OCI-M2 (cell line): ENCODE data around the gene AKT3.

Experiments
- DNase-seq: peaks from one replicate; lab custom pipeline; 2025; ENCODE audit not compliant: unreplicated experiment; lab: John Stamatoyannopoulos, UW

The AKT3 gene

DNA sequence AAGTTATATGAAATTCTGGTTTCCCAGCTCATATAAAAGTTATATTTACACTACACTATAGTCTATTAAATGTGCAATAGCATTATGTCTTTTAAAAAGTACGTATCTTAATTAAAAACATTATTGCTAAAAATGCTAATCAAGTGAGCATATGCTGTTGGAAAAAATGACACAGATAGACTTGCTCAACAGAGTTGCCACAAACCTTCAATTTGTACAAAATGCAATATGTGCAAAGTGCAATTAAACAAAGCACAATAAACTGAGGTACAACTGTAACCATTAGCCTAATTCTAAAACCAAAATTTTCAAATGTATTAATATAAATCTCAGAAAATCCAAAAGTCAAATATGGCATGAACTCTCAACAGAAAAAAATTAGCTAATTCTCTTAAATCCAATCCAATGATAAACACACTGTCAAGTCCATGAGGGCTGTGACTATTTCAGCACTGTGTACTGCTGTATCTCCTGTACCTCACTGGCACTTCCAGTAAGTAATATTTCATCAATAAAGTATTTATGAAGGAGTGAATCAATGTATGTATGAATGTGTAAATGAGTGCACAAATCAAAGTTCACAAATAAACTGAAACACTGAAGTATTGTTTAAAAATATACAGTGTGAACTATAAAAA is 116.3 kb downstream of the AKT3 start:
- DNase-seq: no peak

DNA sequence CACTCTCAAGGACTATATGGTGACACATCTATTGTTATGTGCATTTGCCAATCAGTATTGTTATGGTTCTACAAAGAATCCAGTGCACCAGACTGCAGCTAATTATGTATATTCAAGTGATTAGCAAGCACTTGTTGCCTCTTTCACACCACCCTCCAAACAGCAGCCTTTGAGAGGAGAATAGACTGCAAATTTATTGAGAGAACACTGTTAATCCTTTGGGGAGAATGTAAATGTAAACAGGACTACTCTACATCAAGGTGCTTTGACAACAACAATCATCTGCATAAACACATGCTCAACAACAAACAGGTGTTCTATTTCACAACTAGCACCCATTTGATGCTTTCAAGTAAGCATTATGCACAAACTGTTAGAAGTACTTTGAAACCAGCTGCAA is 117.4 kb downstream of the AKT3 start:
- DNase-seq: no peak

DNA sequence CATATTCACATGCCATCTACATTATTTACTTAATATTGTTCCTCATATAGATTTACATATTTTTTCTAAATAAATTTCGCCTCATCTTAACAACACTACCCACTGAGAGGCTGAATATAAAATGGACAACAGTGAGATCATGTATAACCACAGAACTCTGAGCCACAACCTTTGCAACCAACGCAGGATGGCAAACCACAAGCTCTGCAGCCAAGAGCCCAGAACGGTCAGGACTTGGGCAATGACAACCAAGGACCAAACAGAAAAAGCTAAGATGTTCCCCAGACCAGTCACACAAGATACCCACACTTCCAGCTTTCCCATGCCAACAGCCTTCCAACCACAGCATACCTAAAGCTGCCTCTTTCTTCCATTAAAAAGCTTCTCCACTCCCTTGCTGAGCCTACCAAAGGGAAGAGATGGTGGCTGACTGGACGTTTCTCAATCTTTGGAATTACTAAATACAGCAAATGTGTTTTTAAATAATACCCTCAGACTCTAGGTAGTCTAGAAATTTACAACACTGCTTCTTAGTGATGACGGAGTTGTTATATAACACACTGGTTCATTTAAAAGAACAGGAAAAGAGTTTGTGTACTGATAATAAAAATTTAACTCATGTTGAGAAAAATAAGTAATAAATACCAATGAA is 117.9 kb downstream of the AKT3 start:
- no peak for DNase-seq

DNA sequence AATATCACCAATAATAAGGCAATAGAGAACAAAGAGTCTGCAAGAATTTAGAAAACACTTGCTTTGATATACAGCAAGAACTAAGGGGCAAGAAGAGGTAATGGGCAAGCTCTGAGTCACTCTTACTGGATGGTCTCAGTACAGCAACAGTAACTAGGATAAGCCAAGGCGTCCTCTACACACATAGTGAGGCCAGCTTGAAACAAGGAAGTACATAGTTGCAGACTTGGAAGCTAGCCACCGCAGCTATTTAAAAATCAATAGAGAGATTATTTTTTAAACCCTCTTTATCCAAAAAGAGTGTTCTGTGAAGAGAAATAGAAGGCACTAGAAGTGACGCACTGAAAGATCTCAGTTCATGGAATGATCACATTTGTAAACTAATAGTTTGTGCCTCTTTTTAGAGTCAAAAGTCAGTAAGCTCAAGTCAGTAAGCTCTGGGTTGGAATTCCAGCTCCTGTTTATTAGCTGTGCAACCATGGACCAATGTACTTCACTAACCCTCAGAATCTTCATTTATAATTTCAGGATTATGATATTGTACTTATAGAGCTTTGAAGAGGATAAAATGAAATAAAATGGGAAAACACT is 118.6 kb downstream of the AKT3 start:
- DNase-seq: no peak

DNA sequence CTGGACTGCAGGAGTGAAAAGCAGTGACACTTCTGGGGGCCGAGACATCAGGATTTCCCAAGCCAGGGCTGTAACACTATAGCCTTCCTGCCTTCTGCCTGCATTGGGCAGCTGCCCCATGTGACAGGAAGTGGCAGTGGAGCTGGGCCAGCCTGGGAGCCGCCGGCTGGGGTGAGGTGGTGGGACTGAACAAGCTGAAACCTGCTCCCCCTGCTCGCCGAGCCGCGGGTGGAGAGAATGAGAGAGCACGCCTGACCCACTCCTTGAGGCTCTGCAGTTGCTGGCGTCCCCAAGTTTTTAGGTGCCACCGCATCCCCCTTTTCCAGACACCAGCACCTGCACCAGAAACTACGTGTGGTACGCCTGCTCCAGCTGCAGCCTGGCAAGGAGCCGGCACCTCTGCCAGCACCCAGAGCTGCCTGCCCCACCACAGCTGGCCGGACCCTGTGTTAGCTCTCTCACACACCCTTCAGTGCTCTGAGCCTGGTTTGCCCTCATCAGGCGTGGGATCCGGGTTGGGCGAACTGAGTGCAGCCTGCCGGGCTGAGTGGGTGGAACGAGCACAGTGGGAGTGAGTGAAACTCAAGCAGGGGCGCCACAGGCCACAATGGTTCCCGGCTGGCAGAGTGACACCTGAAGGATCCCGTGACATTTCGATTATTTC is 119.4 kb downstream of the AKT3 start:
- no peak for DNase-seq

DNA sequence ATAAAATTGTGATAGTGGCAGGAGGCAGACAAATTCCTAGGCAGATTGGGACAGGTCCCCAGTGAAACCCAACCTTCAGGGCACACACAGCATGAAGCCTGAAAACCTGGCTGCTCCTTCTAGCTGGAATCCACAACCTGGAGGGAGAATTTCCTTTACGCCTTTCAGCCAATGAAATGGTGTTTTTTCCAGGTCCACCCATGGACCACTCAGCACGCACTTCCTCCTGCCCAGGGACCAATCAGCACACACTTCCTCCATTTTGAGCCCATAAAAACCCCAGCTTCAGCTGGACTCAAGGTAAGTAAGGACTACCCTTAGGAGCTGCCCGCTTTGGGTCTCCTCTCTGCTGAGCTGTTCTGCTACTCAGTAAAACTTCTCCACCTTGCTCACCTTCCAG is 120.1 kb downstream of the AKT3 start:
- DNase-seq: no peak

DNA sequence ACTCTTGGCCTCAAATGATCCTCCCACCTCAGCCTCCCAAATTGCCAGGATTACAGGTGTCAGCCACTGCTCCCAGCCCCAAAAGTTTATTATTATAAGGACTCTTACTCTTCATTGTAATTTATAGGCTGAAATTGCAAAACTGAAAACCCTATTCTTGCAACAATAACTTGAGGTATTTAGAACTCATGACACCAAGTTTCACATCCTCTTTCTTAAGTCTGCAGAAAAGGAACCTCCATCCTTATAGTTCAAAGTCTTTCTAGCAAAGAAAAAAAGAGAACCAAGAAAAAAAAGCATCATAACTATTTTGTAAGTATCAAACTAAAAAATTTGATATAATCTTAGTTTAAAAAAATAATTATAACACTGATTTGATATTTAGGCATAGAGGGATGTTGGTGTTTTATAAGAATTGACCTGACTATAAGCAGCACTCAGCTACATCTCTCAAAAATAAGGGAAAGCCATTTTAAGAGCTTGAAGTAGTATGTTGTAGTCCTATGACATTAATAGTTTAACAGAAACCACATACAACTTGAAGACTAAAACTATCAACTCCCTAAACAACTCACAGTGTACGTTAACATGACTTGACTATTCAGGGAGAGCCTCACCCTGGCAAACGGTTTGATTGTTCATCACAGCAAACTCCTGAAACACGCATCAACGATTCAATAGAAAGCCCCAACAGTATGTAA is 122.4 kb downstream of the AKT3 start:
- no peak for DNase-seq

DNA sequence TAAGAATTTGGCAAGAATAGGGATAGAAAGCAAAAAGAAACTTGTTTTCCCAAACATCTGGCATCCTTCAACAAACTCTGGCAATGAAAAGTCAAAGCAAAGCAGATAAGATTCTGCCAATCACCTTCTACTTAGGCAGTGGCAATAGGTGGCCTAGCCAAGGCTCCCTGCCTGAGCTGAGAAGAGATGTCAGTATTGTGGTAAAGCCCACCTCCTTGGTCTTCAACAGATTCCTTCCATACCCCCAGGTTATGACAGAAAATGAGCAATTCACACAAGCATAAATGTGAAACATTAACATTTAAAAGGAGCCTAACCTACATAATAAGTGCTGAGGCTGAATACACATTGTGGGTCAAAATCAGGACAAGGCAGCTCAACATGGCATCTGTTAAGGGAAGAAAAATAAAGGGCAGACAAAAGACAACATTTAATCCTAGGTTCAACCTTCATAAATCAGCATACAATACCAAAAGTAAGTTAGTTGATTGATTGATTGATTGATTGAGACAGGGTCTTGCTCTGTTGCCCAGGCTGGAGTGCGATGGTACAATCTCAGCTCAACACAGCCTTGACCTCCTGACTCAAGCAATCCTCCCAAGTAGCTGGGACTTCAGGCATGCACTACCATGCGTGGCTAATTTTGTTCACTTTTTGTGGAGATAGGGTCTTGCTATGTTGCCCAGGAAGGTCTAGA is 123.1 kb downstream of the AKT3 start:
- no peak for DNase-seq

DNA sequence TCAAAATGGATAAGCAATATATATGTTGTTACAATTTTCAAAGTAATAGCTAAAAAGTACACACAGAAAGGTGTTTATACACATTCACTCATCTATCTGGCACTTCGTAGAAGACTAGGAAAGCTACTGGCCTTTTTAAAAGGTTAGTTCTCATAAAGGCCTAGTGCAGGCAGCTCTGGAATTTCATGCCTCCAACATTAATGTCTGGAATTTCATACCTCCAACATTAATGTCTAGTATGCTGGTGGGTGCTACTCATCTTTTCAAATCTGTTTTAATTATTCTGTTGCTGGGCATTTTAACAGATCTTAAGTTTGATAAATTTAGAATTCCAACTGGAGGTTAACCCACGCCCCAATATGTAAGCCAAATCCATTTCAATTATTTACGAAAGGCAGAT is 124.2 kb downstream of the AKT3 start:
- DNase-seq: no peak

DNA sequence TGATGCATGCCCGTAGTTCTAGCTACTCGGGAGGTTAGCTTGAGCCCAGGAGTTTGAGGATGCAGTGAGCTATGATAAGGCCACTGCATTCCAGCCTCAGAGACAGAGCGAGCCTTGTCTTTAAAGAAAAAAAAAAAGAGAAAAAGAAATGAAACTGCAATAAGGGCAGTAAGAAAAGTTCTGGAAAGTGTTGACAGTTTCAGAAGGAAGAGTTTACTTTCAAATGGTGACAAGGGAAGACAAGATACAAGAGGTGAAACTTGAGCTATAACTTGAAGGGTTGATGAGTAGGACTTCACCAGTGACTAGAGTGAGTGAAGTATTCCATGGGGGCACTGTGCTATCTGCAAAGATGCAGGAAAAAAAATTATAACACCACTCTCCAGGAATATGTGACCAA is 125.0 kb downstream of the AKT3 start:
- DNase-seq: no peak

DNA sequence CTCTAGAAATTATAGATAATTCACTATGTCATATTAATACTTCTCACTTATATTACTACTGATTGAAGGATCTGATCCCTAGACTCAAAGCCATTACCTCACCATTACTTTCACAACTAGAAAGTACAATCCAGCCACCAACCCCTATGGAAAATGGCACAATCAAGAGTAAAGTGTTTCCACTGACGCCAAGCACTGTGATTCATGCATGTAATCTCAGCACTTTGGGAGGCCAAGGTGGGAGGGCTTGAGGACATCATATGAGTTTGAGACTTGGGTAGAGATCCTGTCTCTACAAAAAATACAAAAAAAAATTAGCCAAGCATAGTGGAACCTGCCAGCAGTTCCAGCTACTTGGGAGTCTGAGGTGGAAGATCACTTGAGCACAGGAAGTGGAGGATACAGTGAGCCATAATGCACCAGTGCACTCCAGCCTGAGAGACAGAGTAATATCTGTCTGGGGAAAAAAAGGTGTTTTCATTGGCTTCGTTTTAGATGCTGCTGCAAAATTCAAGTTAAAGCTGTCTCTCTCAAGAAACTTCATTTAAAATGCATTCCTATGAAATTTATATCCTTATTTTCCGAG is 126.5 kb downstream of the AKT3 start:
- DNase-seq: no peak

DNA sequence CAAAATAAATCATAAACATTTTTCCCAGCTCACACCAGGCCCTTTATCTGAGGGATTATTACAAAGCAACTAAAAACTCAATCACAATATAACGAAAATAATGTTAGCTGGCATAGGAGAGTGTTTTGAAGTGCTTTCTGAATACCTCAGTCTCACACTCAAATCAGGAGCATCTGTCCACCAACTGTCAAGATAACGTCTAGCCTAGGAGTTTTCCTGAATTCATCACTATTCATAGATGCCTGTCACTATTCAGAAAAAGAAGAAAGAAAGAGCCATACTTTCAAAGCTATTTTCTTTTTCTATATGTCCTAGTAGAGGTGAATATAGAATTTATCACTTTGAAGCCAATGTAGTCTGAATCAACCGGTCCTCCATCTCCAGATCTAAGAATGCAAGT is 127.0 kb downstream of the AKT3 start:
- DNase-seq: no peak

DNA sequence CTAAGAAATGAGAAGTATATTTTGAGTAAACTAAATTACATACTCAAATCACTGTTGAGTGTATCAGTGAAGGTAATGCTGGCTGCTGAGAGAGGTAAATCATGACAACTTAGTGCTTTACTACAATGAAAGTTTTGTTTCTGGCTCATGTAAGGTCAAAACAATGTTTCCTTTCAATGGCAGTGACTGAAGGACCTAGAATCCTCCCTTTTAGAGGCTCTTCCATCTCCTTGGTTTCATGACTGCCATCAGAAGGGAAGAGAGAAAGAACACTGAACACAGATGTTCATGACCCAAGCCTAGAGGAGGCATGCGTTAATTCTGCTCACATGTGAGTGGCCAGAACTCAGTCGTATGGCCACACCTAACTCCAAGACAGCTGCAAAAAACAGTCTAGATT is 130.6 kb downstream of the AKT3 start:
- DNase-seq: no peak

DNA sequence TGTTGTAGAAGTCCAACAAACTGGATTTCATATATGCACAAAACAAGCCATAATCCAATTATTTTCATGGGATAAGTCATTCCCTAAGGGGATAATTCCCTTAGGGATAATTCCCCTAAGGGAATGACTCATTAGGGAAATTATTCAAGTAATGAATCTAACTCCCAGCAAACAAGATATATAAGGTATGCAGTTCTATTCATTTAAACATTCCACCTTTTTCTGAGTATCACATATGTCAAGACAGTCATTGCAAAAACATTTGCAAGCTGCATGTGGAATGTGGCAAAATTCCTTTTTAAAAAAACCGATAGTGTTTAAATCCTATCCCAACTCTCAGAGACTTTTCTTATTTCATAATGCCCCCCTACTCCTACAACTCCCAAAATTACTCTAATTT is 131.2 kb downstream of the AKT3 start:
- no peak for DNase-seq

DNA sequence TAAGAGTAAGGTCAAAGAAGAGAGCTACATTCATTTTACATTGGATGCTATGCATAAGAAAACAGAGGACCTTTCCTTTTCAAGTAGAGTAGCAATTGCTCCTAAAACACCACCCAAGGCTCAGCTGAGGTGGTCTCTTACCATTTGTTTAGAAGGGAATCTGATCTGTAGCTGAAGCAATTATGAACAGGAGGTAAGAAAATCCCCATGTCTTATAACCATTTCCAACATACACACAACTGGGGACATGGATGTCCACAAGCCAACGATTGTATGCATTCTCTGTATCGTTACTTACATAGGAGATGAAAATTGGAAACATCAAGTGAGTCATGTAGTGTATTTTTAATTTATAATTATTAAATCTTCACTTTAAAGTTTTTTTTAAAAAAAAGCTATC is 132.0 kb downstream of the AKT3 start:
- DNase-seq: no peak

DNA sequence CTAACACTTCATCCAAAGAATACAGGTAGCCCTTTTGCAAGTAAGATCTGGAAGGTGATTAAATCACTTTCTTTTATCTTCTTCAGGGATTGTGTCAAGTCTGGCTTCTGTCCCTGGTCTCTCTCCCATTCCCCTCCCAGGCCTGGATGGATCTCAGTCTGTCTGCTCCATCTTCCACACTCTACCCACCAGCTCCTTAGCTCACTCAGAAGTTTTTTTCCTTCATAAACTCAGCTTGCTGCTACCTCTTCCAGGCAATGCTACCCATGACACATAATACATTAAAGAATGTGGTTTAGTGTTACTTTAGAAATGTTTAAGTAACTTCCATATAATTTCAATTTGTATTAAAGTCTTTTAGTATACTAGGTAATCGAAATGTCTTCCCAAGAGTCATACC is 133.1 kb downstream of the AKT3 start:
- DNase-seq: no peak

DNA sequence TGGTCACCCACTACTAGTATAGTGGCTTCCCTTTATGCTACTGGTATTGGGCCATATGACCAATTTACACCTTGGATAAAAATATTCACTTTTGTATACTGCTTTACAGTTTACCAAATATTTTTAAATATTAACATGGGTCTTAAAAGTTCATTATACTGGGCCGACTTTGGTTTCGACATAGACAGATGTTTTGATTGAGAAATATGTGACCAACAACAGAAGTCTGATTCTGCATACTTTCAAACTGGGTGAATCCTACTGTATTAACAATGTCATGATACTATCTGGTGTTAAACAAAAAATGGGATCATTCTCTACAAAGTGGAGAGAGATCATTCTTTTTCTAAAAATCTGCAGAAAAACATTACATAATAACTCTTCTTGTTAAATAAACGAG is 134.8 kb downstream of the AKT3 start:
- no peak for DNase-seq

DNA sequence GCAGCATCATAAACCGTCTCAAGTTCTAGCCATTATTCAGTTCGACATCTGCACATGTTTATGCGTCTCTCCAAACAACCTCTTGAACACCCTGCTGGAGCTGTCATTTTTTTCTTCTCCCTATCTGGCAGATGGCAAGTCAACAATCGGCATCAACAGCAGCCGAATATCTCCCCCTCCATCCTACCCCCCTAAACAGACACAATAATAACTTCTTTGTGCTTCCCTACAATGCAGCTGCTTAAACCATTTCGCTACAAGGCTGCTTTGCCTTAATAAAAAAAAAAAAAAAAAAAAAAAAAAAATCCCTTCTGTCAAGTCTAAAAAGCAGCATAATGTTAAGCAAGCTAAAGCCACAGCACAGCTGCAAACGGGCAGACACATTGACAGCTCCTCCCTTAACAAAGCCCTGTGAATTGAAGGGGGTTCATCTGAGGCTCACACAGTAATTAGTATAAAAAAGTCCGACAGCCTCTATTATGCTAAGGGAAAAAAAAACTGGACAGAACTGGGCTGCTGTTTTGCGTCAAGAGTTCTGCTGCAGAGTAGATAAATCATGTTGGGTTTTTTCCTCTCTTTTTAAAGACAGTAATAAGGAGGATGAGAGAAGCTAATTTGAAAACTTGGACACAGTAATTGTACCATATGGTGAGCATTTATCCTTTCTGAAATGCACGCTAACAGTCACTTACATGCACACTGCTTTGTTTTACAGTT is 136.4 kb downstream of the AKT3 start:
- DNase-seq: no peak

DNA sequence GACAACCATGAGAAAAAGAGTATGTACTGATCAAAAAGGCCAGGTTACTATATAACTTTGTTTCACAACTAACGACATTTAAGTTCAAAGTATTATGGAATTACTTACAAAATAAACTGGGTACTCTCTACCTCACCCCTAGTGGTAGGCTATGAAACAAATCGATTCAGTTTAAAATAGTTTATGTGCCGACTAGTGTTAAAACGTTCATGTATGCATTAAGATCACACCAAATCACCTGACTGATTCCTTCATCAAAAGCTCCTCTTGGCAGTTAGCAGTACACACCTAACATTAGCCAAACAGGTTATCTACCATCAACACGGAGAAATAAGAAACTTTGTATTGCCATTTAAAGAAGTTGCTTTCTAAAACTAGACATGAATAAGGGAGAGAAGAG is 137.1 kb downstream of the AKT3 start:
- DNase-seq: no peak

DNA sequence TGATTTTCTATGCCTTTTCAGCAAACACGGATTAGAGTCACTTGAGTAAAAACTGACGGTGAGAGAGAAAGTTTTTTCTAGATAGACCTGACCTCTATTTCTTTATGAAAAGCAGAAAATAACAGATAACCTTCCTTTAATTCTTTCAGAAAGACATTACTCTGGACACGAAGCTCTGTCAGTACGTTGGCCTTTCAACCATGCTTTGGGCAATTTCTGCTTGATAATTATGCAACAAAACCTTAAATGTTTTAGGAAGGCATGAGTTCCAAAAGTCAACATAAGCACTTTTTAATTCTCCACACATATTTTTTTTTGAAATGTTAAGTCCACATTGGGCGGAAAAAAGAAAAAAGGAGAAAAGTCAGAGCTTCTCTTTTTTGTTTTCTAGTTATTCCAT is 137.8 kb downstream of the AKT3 start:
- DNase-seq: no peak
